Measurements from ENCODE around the gene TK2. TPM values are rescaled to one million over a fixed set of nuclear protein-coding genes. Genes with fewer than 3 reads are reported as not detected.

The TK2 gene
- total RNA-seq, 2 donors from 2014 or later: 28.1 to 45.9 TPM

DNA sequence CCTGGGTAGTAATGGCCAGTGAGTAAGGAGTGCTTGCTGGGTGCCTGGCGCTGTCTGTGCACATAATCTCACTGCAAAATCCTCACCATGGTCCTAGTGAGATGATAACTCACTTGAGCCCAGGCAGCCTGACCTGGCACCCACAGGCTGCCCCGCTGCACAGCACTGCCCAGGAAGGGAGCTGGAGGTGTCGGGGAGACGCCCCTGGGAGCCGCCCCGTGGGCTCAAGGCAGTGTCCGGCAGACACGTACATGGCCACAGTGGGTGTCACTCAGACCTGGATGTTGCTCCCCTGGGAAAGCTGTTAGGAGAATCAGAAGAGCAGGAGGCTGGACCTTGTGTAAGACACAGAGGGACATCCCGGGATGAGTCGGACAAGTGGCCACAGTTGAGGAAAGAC lies 78.7 kb downstream of the TK2 start:
- H3K4me3 ChIP-seq: no peak overlapping the region
- 96% methylated on average over 10 of the region's 10 CpGs for WGBS
- no peak for TF ChIP-seq POLR2A (IDR thresholded peaks at IDR 0.05)
- no peak for TF ChIP-seq POLR2AphosphoS5 (IDR thresholded peaks at IDR 0.05)
- TF ChIP-seq, protein P1, sequence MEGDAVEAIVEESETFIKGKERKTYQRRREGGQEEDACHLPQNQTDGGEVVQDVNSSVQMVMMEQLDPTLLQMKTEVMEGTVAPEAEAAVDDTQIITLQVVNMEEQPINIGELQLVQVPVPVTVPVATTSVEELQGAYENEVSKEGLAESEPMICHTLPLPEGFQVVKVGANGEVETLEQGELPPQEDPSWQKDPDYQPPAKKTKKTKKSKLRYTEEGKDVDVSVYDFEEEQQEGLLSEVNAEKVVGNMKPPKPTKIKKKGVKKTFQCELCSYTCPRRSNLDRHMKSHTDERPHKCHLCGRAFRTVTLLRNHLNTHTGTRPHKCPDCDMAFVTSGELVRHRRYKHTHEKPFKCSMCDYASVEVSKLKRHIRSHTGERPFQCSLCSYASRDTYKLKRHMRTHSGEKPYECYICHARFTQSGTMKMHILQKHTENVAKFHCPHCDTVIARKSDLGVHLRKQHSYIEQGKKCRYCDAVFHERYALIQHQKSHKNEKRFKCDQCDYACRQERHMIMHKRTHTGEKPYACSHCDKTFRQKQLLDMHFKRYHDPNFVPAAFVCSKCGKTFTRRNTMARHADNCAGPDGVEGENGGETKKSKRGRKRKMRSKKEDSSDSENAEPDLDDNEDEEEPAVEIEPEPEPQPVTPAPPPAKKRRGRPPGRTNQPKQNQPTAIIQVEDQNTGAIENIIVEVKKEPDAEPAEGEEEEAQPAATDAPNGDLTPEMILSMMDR (IDR thresholded peaks at IDR 0.05): no peak
- intact Hi-C loops (cut with DNase I): no loop called here
- H3K4me1 ChIP-seq (replicated peaks): no peaks in the 10 kb centered on the region
- DNase-seq (ENCODE audit: low spot score): no peak
- H3K36me3 ChIP-seq: no peaks in the 10 kb centered on the region
- H3K9me3 ChIP-seq: no peaks in the 10 kb centered on the region
- H3K27me3 ChIP-seq (replicated peaks; ENCODE audit: insufficient read depth): no peaks in the 10 kb centered on the region
- H3K27ac ChIP-seq: no peak overlapping the region

DNA sequence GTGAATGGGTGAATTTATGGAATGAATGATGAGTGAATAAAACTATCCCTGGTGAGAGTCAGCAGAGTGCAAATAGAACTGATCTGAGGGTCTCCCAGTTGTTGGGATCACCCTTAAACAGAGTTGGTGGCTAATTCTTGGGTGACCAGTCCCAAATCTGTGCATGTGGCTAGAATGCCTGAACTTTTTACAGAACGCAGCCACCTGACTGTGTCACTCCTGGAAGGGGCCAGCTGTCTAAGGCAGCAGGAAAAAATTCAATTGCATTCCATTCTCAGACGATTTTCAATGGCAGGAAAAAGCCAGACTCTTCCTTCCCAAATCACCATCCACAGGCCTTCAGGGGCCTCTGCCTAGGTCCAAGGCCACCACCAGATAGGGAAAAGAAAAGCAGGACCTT lies 79.4 kb downstream of the TK2 start:
- Histone ChIP-seq H3K4me1 (replicated peaks) (no peaks in the 10 kb centered on the region), H3K27me3 (replicated peaks; ENCODE audit: insufficient read depth) (no peaks in the 10 kb centered on the region), H3K4me3 (no peak overlapping the region), H3K27ac (no peak overlapping the region), H3K36me3 (no peaks in the 10 kb centered on the region), H3K9me3 (no peaks in the 10 kb centered on the region)
- DNase-seq (ENCODE audit: low spot score): no peak
- 45% methylated on average over 2 of the region's 2 CpGs for WGBS
- intact Hi-C loops (cut with DNase I): no loop called here
- TF ChIP-seq POLR2A (IDR thresholded peaks at IDR 0.05) (no peak), POLR2AphosphoS5 (IDR thresholded peaks at IDR 0.05) (no peak)
- TF ChIP-seq, protein P1 (IDR thresholded peaks at IDR 0.05): no peak

DNA sequence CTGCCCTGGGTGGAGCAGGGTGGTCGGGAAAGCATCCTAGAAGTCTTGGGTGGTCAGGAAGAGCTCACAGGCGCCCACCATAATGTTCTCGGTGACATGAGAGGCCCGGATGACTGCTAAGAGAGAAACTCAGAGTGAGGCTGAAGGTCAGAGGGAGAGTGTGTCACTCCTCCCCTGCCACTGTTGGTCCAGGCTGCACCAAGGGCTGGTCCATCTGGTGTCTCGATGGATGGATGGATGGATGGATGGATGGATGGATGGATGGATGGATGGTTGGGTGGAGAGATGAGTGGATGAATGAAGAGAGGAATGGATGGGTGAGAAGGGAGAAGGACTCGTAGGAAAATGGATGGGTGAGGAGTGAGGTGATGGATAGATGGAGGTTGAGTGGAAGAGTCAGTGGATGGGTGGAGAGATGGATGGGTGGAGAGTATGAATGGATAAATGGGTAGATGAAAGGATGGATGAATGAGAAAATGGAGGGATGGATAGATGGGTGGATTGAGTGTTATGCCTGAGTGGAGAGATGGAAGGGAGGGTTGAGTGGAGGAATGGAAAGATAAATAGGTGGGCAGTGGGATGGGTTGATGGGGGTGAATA lies 79.9 kb downstream of the TK2 start:
- intact Hi-C loops (cut with DNase I): no loop called here
- TF ChIP-seq POLR2A (IDR thresholded peaks at IDR 0.05) (no peak), POLR2AphosphoS5 (IDR thresholded peaks at IDR 0.05) (no peak)
- TF ChIP-seq, protein P1 (IDR thresholded peaks at IDR 0.05): no peak
- WGBS: 79% methylated on average over 6 of the region's 6 CpGs

DNA sequence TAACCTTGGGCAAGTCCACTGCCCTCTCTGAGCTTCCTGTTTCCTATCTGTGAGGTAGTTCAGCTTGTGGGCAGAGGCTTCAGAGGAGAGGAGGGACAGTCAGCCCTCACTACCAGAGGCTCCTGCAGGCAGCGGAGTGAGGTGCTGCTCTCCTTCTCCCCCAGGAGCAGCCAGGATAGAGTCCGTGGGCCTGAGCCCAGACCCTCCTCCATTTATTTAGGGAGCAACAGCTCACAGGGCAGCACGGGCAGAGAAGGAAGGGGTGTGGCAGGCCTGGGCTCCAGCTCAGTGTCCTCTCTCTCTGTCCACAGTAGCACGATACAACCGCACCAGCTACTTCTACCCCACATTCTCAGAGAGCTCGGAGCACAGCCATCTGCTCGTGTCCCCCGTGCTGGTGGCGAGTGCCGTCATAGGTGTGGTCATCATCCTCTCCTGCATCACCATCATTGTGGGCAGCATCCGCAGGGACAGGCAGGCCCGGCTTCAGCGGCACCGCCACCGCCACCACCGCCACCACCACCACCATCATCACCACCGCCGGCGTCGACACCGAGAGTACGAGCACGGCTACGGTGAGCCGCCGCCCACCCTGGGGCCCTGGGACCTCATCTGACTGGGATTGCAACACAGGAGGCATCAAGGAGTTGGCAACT lies 80.5 kb downstream of the TK2 start:
- H3K4me3 ChIP-seq: no peak overlapping the region
- no peak for DNase-seq (ENCODE audit: low spot score)
- H3K27me3 ChIP-seq (replicated peaks; ENCODE audit: insufficient read depth): no peaks in the 10 kb centered on the region
- no peaks in the 10 kb centered on the region for H3K9me3 ChIP-seq
- TF ChIP-seq POLR2AphosphoS5 (IDR thresholded peaks at IDR 0.05) (no peak), POLR2A (IDR thresholded peaks at IDR 0.05) (no peak)
- TF ChIP-seq, protein P1 (IDR thresholded peaks at IDR 0.05): no peak
- intact Hi-C loops (cut with DNase I): no loop called here
- no peaks in the 10 kb centered on the region for H3K4me1 ChIP-seq (replicated peaks)
- 96% methylated on average over 26 of the region's 26 CpGs for WGBS
- H3K27ac ChIP-seq: no peak overlapping the region
- no peaks in the 10 kb centered on the region for H3K36me3 ChIP-seq

More for the DNA sequence above, 79.9 kb downstream of the TK2 start:
- H3K4me3 ChIP-seq: no peak overlapping the region
- H3K27ac ChIP-seq: no peak overlapping the region
- H3K27me3 ChIP-seq (replicated peaks; ENCODE audit: insufficient read depth): no peaks in the 10 kb centered on the region
- DNase-seq (ENCODE audit: low spot score): no peak
- no peaks in the 10 kb centered on the region for H3K36me3 ChIP-seq
- H3K9me3 ChIP-seq: no peaks in the 10 kb centered on the region
- no peaks in the 10 kb centered on the region for H3K4me1 ChIP-seq (replicated peaks)

Data from prostate gland (tissue), 2 donors.